NCI-H510A treated with DMSO at 0.1 percent for 48 hours (cell line): Measurements from ENCODE around the gene AKT2.
A peak's percentile ranks its signal among the peaks of the same experiment; 100 is the strongest.

Experiments
- DNase-seq: peaks from one replicate; lab custom pipeline; 2025; lab: John Stamatoyannopoulos, UW

Gene AKT2

DNA sequence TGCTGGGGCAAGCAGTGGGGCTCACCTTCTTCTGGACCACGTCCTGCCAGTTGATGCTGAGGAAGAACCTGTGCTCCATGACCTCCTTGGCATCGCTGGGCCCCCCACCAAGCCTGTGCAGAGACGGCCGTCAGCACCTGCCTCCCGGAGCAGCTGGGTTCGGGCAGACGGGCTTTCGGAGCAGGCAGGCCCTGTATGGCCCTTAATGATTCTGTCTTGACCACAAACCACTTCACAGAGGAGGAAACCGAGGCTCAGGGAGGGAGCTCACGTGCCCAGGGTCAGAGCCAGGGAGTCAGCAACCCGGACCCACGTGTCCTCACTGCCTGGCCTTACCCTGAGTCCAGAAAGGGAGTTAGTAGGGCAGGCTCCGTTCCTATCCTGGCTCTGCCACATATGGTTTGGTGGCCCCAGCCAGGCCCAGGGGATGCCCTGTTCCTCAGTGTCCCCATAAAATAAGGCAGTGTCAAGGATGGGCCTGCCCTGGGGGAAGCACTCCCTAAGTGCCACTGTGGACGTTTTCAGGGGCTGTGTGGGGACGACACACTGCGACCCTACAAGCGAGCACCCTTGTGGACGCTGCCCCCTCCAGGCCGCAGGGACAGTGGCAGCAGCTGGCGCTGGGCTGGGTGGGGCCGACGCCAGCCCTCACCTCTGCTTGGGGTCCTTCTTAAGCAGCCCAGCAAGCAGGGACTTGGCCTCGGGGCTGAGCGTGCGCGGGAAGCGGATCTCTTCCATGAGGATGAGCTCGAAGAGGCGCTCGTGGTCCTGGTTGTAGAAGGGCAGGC lies 49.7 kb downstream of the AKT2 start:
- DNase-seq, result no peak

DNA sequence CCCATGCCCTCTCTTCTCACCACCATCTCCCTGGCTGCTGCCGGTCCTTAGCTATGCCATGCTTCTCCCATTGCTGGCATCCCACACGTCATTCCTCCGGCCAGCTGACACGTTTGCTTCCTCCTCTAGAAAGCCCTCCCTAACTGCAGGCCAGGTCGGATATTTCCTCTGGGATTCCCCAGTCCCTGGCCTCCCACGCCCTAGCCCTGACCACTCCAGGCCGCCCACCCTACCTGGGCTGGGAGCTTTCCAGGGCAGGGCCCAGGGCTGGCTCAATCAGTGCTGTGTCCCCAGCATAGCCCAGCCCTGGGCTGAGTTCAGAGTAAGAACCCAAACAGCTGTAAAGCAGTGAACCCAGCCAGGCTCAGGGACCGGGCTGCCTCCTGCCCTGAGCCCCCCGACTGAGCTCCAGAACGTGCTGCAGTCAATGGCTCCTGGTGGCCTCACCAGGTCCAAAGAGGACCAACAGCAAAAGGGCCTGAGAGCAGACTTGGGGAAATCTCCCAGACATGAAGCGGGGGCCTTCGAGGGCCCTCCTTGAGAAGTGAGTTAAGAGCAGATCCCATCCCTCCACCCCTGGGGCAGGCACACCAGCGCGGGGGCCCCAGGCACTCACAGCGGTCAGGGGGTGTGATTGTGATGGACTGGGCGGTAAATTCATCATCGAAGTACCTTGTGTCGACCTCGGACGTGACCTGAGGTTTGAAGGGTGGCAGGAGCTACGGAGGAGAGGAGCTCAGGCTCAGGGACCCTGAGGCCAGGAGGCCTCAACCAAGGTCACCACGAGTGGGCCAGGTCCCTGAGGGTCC lies 50.5 kb downstream of the AKT2 start:
- no peak for DNase-seq

DNA sequence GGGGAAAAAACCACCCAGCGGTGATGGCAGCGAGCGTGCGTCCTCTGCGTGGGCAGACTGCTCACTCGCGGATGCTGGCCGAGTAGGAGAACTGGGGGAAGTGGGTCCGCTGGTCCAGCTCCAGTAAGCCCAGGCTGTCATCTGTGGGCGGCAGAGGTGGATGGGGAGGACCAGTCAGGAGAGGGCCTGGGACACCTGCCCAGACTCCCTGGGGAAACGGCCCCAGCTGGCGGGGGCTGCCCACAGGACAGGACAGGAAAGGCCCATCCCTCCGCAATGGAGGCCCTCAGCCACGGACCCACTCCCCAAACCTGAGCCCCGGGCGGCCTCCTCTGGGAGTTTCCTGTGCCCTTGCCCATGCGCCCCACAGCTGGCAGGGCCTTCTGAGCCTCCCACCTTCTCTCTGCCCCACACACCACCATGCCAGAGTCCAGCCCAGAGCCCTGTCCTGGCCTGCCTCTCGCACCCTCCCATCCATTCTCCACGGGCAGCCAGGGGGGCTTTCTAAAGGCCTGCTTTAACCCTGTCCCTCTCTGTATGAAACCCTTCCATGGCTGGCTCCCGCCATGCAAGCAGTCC lies 51.2 kb downstream of the AKT2 start:
- DNase-seq, result no peak

DNA sequence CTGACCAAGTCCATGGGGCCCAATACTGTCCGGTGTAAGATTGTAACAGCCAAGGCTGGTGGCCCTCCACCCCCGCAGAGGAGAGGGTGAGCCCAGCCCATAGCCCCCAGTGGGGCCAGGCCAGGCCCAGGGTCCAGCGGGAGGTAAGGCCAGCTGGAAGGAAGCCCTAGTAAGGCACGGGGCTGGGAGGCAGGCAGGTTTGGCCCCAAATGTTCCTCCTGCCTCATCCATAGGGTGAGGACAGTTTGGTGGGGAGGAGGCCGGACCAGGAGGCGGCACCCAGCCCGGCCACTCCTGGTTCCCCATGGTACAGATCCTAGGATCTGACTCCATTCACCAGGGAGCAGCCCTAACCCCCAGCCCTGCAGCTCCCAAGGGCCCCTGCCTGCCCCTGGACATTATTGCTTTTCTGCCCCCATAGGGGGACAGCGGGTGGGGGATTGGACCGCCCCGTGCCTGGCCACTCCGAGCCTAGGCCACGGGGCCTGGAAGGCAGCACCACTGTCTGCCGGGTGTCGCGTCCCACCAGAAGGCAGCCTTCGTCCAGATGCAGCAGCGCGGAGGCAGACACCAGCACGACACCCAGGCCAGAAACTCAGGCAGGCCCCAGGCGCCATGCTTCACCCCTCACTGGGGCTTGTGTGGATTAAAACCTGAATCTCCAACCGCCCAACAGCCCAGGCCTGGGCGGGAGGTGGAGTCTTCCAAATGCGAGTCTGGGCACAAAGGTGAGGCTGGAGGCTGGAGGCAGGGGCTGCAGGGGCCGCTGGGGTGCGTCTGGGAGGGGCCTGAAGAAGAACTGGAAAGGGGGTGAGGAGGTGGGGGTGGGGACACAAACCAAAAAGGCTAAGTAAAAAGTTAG lies 52.0 kb downstream of the AKT2 start:
- no peak for DNase-seq

DNA sequence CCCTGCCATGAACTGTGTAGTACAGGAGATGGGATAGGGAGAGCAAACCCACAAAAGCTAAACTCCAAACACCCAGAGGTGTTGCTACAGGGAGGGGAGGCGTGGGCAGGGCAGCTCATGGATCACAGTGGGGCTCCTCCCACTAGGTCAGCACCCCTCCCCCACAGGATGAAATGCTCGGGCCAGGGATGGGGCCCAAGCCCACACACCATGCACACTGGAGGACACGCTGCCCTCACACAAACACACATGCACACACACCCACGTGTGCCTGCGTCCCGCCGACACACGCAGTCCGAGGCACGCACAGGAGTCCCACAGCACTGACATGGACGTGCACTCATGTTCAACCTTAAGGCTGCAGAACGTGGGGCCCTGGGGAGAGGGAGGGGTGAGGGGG lies 52.7 kb downstream of the AKT2 start:
- DNase-seq, result no peak

DNA sequence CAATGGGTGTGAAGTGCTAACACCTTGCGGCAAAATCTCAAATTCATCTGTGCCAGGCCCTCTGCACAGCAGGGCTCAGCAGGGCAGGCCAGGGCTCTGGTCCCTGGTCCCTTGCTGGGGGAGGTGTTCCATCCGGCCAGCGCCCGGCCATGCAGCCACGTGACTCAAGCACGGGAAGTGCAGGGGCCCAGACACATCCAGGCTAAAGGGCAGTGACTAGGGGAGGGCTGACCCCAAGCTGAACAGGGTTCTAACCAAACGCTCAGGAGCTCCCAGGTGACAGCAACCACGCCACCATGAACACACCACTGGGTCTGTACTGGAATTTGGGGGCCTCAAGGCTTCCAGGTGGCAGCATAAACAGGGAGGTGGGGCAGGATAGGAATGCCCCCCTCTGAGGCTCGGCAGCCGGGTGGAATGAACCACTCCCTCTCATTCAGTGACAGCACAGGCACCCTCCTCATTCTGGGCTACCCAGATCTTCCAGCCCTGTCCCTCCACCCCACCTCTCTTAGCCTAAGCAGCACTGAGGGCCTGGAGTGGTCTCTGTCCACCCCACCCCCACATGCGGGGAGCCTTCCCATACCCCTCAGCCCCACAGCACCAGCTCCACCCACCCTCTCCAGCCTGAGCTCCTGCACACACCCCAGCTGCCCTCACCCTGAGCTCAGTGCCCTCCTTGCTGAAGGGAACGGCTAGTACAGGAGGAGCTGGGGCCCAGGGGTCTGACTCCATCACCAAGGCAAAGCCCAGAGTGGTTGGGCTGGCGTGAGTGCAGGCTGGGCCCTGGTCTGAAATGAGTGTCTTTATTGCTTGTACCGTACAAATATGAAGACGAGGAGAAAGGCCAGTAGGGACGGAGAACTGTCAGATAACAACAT lies 53.4 kb downstream of the AKT2 start:
- no peak for DNase-seq

DNA sequence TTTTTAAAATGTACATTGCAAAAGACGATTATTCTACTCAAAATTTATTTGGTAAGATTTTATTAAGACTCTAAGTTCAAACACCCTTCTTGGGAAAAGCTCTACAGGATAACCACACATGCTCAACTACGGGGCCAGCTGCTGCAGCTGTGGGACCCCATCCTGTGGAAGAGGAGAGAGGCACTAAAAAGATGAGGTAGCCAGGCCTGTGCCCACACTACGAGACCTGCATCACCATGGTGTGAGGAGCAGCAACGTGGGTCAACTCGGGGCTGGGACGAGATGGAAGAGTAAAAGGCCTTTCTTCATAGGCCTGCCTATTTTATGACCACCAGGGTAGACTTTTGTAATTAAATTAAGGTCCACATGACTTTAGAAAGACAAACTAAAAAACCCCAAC lies 54.1 kb downstream of the AKT2 start:
- DNase-seq, result no peak

DNA sequence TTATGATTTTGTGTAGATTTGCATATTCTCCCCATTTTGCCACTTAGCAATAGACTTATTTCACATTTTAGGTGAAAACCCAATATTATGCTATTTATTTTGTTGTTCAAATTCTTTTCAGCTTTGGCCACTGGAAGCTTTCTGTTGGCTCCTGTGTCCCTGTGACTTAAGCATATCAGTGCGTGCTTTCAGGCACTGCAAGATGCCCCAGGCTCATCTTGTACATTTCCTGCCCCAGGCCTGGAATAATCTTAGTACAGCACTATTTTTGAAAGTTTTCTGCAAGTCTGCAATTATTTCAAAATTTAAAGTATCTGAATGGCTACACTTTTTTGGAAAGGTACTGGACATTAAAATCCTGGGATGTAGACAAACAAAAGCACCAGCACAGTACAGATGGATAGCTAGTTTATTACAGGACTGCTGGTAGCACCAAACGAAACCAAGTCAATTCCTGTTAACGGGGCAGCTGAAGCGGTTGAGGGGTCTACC lies 55.2 kb downstream of the AKT2 start:
- DNase-seq, result no peak

DNA sequence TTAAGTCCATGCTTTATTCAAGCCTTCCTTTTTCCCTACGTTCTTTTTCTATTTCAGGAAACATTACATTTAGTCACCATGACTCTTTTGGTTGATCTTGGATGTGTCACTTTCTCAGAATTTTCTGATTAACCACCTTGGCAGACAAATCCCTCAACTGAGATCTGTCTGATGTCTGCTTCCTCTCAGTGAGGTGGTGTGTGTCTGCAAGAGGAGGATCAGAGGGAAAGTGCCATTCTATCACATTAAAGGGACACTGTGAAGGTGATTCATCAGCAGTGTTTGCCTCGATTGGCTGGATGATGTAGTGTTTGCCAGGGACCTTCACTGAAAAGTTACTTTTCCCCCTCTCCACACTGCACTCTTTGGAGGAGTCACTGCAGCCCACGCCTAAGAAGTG lies 55.7 kb downstream of the AKT2 start:
- no peak for DNase-seq

DNA sequence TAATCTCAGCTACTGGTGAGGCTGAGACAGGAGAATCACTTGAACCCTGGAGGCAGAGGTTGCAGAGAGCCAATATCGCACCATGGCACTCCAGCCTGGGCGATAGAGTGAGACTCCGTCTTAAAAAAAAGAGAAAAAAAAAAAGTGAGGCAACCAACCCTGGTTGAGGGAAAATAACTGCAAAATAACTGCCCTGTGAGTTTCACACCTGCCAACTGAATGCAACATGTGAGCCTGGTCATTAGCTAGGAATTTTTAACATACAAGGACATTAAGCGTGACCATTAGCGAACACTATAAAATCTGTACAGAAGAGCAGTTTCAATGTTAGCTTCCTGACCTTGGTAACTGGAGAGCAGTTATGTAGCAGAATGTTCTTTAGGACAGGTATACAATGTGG lies 56.3 kb downstream of the AKT2 start:
- DNase-seq, result no peak

DNA sequence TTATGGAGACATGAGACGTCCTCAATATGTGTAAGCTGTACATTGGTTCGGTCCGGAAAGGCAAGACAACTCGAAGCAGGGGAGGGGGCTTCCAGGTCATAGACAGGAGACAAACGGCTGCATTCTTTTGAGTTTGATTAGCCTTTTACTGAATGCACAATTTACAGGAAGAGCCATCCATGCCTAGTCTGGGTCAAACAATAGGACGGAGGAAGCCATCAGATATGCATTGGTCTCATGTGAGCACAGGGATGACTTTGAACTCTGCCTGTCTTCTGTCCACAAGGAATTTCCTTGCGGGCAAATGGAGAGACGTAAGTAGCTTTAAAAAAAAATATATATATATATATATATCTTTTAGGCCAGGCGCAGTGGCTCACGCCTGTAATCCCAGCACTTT lies 56.8 kb downstream of the AKT2 start:
- DNase-seq, result no peak

DNA sequence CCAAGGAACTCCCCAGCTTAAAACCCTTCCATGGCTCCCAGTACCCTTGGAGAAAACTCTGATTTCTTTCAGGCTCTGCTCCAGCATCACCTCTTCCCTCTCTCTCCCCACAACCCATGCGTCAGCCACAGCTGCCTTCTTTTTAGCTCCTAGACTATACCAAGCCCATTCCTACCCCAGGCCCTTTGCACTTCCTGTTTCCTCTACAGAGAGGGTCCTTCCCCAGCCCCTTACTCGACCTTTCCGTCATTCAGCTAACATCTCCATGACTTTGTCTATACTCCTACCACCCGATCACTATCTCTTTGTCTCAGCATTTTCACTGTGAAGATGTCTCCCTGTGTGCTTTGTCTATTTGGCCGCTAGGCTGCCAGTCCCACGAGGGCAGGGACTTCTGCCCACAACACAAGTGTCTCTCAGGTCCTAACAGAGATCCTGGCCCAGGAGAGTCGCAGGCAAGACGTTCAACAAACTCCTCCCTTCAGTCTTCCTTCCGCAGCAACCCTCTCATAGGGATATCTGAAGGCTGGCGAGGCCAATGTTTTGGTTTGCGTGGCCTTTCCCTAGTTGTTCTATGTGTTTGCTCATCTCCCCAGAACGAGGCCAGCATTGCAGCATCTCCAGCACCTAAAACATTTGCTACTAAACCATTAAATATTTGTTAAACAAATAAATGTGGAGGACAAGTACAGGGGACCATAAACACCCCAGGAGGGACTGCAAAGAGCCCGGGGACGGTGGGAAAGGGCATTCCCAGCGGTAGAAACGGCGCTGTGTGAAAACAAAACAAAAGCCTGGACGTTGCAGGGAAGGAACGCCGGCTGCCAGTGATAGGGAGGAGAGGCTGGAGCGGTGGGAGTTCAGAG lies 59.5 kb downstream of the AKT2 start:
- no peak for DNase-seq

DNA sequence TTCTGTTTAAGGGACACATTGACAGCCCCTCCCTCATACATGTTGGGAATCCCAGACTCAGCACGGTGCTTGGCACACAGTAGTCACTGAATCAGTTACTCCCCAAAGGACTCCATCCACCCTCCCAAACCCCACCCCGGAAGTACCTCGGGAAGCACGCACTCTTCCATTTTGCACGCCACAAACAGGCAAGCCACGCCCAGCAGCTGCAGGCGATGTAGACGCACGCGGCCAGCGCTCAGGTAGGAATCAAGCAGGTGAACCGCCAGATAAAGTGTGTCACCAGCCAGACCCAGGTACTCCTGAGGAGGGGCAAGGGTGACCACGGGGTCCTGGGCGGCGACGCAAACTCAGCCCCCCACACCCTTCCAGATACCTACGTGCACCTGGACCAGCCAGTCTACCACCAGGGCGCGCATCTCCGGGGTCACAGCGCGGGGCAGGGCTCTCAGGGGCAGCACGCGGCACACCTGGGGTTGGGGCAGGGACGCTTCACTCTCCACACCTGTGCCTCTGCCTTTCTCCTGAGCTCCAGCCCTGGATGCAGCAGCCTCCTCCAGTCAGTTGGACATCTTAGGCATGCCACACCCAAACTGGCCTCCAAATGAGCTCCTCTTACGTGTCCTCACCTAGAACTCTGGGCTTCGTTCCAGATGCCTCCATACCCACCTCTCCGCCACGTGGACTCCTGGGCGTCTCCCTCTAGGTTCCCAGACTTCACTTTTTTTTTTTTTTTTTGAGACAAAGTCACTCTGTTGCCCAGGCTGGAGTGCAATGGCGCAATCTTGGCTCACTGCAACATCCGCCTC lies 60.6 kb downstream of the AKT2 start:
- no peak for DNase-seq

DNA sequence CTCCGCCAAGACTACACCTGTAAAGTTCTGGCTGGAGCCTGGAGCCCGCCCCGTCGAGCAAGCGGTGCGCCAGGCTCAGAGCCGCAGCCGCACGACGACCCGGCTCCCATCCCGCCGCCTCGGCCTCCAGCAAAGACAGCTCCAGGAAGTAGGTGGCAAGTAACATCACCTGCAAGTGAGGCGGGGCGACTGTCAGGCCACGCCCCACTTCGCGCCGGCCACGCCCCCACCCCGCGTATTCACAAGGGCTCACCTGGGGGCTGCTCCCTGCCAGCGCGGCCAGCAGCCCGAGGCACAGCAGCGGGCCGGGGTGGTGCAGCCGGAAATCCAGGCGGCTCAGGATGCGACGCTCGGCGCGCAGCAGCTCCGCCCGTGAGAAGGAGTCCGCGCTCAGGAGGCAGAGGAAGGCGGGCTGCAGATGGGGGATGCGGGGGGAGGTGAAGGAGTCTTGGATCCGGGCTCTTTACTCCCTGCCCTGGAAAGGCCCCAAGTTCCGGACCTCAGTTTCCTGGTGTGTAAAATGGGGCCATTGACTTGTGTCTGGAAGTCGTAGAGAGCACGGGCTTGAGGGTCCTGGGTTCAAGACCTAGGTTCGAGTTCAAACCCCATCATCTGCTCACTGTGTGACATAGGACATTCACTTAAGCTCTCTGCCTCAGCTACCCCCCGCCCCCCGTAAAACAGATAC lies 61.9 kb downstream of the AKT2 start:
- DNase-seq, result no peak

DNA sequence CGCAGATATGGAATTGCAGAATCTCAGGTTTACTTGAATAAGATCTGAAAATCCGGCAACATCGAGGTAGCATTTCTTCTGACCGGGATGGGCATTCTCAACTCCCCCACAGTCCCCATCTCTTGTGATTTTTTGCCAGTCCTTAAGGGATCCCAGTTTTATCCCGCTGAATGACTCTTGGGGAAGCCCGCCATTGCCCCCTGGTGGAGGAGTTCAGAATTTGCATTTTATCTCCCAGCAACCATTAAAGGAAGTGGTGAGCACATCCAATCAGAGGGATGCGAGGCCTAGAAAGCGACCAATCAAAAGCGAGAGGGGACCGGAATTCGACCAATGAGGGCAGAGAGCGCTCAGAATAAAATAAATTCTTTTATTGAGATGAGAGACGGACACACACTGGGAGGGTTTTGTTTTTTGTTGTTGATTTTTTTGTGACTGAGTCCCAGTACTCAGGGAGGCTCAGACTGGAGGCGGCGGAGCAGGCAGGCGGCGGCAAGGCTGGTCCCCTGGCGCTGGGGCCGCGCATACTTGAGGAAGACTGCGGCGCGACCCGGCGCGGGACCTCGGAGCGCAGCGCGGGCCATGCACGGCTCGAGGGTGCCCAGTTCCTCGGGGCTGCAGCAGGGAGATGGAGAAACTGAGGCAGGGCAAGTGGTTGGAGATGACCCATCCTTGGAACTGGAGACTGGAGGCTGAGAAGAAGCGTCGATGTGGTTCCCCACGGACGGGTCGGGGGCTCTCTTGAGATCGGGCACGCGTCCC lies 63.1 kb downstream of the AKT2 start:
- peak; percentile 49 for DNase-seq

DNA sequence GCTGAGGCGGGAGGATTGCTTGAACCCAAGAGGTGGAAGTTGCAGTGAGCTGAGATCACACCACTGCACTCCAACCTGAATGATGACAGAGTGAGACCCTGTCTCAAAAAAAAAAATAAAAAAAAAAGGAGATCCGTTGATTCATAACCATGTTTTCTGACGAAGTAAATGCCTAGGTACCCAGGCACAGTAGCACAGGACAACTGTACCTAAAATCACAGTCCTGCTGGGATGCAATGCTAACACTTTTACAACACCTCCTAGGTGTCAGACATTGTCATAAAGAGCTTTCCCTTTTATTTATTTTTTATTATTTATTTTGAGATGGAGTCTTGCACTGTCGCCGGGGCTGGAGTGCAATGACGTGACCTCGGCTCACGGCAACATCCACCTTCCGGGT lies 64.5 kb downstream of the AKT2 start:
- no peak for DNase-seq

DNA sequence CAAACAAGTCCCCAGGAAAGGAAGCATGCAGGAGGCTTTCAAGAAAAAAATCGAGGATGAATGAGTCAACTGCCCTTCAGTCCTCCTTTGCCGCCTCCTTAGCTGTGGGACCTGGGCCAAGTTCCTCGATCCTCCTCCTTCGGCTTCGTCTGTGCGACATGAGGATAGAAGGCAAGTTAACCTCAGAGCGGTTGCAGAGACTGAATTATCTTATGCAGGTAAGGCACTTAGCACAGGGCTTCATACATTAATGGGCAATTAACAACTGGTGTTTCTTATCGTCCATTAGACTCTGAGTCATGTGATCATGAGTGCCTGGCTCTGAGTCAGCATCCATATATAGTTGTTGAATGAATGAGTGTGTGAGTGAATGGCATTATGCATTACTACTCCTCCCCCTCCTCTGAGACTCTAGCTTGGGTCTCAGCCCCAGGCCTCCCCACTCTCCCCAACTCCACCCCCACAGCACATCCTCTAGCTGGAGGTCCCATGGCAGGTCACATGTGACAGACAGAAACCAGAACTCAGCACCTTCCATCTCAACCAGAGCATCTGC lies 65.3 kb downstream of the AKT2 start:
- peak; percentile 8 for DNase-seq
